OCI-M1 (cell line): ENCODE data around the gene BTBD7.
"Not testable (repeated sequence)": the region's sequence is repeated elsewhere in the genome, so short reads cannot be mapped to it uniquely, and the experiment has no call there.

Source experiments
- DNase-seq: peaks from one replicate; lab custom pipeline; 2025; lab: John Stamatoyannopoulos, UW

BTBD7 gene

DNA sequence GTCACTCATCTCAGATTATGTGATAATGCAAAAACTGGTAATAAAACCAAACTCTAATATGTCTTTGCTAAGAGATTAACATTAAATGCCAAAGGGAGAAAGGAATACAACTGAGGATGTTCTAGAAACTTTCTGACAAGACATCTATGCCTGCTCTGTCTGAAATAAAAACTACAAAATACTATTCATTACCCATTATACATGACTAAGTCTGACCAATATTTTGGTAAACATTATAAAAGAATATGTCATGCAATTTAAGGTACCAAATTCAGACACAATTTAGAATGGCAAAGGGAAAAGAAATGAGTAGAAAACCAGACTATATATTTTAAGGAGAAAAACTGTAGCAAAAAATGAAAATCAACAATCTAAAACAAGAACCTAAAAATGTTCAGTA lies 86.3 kb downstream of the BTBD7 start:
- no peak for DNase-seq

DNA sequence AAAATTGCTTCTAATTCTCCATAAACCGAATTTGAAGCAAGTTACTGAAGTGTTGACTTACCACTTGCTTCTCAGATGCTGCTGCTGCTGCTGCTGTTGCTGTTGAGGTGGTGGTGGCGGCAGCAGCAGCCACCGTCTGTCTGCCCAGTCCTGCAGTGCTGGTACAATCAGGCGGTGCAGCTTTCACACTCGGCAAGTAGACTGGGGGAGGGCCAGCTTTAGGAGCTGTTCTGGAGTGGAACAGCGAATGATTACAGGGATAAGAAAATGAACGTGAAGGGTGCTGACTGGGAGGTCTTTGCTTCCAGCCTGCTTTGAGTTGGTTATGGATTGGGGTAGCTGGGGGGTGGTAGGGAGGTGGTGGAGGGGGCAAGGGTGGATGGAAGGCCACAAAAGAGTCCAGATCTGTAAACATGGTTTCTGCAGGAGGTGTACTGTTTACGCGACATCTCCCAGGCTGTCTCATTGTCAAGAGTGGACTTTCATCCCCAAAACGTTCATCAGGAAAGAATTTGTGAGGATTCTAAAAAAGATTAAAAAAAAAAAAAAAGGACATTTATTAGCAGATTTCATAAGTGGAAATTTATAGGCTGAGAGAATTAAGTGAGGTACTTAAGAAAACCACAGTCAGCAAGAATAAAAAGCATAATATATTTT lies 86.9 kb downstream of the BTBD7 start:
- no peak for DNase-seq

DNA sequence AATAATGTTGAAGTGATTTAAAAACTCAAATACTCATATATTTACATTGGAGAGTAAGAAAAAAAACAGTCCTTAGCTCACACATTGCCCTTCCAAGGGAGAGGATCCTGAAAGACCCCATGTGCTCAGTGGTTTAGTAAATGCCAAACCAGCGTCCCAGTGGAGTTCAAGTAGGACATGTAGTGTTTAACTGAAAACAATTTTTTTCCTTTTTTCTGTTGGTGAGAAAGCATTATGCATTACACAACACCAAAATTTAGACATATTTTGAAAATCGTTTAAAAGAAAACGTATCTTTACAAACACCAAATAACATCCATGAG lies 92.2 kb downstream of the BTBD7 start:
- no peak for DNase-seq

DNA sequence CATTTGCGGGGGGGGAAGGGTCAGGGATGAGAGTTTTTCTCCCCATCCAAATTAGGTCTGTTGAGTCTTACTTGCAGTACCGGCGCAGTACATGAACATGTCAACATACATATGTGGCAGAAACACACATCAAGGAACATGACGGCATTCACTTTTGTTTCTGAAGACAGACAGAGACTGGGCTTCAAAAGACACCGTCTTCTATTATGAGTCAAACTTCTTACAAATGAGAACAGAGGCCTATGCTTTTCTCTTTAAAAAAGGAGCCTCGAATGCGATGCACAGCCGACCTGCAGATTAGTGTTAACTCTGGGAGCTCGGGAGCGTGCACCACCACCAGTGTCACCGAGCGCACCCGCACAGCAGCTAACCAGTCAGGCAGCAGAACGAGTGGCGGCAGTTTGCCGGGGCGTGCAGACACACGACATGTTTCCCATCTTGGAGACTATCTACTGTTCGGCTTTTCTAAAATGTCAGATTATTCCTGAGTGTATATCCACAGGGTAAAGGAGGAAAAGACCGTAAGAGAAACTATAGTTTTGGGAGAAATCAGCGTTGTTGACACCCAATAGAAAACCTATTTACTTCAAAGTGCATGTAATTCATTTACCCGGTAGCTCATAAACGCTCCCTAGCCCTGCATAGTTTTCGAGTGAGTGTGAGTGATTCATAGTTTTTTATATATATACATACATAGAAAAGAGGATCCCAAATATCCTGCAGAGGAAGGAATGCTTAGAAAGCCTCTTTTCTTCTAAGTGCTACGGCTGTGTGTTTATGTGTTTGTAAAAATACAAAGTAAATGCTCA lies 92.8 kb downstream of the BTBD7 start:
- no peak for DNase-seq

DNA sequence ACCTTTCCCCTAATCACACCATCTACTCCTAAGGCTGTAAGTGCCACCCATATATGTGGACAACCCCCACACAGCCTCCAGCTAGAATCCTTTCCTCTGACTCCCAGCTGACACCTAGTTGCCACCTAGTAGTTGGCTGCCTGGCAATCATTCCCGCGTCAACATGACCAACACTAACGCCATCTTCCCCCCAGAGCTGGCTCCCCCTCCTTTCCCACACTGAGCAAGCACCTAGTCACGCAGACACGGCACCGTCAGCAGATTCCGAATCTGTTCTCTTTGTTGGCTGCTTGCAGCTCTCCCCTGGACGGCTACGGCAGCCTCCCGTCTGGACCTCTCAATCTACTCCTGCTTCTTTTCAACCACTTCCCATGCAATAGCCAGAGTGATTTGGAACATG lies 98.0 kb downstream of the BTBD7 start:
- no peak for DNase-seq

DNA sequence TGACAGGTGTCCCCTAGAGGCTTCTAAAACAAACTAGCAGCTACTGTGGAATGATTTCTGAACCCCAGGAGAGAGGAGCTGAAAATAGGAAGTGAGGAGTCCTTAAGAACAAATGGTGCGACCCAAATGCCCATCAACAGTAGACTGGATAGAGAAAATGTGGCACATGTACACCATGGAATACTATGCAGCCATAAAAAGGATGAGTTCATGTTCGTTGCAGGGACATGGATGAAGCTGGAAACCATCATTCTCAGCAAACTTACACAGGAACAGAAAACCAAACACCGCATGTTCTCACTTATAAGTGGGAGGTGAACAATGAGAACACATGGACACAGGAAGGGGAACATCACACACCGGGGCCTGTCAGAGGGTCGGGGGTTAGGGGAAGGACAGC lies 99.8 kb downstream of the BTBD7 start:
- DNase-seq, result not testable (repeated sequence)

DNA sequence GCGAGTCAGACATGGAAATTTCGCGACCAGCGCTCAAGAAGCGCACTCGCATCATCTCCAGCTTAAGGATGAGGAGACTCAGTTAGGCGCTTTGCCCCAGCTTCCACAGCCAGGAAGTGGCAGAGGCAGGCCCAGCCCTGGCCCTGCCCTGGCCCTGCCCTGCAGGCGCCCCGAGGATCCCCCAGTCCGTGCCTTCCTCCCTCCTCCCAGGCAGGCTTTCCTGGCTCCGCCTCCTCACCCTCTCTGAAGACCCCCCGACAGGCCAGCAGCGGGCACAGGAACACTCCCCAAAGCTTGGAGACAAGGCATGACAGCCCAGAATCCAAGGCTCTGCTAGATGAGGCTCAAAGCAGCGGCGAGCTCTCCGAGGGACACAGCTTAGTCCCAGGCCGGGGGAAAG lies 100.7 kb downstream of the BTBD7 start:
- DNase-seq, result no peak

DNA sequence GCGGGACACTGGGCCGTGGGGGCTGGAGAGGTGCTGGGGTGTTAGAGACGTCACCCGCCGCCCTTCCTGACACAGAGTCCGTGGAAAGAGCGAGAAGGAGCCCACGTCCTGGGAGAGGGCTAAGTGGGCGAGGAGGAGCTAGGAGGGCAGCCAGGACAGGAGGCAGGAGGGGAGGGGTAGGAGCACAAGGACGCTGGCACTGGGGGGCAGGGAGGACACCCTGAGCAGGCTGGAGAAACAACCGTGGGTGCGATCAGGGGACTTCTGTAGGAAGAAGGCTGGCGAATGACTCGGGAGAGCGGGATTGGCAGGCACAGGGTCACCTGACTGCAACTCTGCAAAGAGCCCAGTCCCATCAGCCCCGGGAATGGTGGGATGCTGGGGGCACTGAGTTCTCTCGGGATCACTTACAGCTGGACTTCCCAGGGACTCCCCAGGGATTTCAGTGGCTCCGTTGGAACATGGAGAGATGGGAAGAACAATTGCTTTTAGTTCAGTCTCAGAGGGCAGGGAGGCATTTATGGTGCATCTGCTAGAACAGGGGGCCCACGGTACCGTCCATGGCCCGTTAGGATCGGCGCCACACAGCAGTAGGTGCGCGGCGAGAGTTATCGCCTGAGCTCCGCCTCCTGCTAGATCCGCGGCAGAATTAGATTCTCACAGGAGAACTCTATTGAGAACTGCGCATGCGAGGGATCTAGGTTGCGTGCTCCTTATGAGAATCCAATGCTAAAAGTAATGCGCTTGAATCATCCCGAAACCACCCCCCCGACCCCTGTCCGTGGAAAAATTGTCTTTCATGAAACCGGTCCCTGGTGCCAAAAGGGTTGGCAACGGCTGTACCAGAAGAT lies 101.5 kb downstream of the BTBD7 start:
- DNase-seq, result no peak

DNA sequence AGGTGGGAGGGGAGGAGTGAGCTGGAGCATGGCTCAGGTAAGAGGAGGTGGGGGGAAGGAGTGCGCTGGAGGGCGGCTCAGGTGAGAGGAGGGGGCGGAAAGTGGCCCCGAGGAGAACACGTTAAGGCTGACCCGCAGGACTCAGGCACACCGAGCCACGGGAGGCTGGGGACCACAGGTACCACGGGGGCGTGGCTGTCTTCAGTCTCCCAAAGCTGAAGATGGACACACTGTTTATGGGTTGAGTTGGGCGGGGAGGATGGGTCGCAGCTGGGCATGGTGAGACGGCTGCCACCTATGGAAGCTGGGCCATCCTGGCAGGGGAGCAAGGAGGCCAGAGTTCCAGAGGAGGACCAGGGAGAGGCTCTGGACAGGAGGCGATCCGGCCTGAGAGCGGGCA lies 102.3 kb downstream of the BTBD7 start:
- no peak for DNase-seq

DNA sequence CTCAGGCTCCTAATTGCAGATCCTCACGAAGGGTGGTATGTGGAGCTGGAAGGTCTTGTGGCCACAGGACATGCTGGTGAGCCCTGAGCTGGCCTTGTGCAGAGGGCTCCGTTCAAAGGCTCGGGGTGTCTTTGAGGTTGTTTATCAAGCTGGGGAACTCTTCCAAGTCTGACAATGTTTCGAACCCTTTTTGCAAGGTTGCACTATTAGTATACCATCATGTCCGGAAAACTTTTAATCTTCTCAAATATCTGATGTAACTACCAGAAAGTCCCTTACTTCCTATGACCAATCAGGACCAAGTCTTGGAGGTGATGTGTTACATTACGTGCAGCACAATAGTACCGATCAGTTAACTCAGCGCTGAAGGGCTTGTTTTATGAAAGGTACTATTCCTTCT lies 104.3 kb downstream of the BTBD7 start:
- no peak for DNase-seq

DNA sequence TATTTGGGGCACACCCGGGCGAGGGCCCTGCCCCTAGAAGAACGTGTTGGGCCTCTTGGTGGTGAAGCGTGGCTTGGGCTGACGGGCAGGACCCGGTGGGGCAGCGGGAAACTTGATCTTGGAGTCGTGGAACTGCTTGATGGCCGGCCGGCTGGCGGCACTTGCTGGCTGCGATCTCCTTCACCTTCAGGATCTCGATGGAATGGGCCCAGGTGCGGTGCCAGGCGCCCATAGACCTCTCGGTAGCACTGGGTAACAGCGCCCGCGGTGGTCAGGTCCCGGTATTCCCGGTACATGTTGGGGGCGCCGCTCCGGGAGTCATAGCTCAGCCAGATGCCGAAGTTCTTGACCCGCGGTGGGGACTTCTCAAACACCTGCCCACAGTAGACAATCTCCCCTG lies 109.3 kb downstream of the BTBD7 start:
- no peak for DNase-seq

DNA sequence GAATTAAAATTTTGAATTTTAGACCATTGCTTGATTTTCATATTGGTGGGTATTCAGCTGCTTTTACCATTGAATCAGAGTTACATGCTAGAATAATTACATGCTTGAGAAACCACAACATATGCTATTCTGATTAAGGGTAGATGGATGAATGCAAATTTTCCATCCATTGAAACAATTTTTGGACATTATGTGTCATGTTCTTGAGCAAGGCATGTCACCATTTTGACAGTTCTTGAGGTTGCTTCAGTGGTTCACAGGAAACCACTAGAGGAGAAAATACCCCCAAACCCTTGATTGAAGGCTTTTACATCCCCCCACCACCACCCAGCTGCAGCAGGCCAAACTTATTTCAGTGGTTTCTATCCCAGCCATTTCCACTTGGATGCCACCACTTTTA lies 112.3 kb downstream of the BTBD7 start:
- DNase-seq, result no peak

DNA sequence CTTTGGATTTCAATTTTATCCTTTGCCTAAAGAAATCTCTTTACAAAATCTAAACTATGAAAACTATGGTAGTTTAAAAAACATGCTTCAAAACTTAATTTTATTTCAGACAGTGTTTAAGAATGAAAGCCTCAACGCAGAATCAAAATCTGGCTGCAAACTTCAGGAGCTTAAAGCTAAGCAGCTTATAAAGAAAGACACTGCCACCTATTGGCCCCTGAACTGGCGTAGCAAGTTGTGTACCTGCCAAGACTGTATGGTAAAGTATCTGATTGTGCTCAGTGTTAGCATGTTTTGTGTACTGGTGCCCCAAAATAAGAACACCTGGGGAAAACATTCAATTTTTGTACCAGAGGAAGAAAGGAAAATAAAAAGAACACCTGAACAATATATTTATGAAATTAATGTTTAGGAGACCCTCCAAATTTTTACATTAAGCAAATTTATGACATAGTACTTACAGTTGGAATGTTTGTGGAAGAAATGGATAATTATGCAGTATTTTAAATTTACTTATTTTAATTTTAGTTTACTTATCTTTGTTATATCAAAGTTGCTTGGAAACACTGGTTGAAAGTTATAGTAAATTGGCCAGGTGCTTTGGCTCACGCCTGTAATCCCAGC lies 113.6 kb downstream of the BTBD7 start:
- DNase-seq, result peak; percentile 62

DNA sequence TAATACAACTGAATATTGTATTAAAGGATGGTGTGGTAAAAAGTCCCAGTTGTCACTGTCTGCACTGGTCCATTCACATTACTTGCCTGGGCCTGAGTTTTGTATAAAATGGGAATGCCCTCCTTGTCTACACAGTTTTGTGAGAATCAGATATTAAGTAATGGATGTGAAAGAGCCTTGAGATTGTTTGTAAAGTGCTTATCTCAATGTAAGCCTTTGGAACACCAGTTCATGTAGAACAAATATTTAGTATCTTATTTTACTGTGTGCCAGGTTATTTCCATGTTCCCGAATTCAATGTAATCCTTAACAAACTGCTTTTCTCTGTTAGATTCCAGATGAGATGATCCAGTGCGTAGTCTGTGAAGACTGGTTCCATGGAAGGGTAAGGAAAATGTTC lies 118.2 kb downstream of the BTBD7 start:
- no peak for DNase-seq

DNA sequence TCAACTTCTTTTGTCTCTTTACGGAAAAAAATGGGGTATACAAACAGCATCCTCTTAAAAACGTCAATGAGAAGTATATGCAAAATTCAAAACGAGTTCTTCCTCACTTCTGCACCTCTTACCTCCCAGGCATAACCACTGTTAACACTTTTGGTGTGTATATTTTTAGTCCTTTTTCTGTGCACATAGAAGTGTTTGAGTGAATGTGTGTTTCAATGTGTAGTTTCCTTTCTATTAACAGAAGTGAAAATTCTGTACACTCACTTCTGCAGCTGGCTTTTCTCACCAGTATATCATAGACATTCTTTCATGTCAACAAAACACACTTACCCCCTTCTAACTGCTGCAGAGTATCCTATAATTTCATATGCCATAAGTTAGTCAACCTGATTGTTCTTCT lies 120.4 kb downstream of the BTBD7 start:
- no peak for DNase-seq

DNA sequence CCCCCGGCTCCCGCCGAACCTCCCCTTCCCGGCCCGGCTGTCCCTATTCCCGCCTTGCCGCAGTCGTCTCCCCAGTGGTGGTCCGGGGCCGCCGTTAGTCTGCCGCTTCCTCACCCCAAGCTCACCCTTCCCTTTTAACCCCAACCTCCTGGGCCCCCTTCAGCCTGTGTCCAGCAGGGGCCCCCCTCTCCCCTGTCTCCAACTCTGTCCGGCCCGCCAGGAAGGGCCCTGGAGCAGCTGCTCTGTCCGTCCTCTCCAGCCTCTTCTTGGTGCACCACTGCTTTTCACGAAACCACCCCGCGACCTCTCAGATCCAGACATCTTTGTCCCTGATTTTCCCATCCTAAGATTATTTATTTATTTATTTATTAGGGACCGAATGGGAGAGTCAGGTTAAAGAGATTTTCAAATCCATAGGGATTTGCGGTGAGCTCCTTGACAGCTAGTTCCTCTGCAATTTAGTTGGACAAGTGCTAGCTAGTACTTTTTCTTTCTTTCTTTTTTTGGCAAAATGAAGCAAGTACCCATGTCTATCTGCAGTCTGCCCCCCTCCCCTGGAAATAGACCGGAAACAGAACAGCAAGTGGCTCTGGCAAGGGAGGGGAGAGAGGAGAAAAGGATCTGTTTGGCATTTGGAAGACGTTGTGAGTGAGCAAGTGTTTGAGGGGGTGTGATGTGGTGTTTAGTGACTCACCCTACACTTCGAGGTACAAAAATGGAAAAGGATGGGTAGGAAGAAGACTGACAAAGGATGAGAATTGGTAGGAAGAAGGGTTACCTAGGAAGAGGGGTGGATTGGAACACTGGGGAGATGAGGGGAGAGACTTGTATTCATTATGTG lies 125.1 kb downstream of the BTBD7 start:
- peak; percentile 67 for DNase-seq

DNA sequence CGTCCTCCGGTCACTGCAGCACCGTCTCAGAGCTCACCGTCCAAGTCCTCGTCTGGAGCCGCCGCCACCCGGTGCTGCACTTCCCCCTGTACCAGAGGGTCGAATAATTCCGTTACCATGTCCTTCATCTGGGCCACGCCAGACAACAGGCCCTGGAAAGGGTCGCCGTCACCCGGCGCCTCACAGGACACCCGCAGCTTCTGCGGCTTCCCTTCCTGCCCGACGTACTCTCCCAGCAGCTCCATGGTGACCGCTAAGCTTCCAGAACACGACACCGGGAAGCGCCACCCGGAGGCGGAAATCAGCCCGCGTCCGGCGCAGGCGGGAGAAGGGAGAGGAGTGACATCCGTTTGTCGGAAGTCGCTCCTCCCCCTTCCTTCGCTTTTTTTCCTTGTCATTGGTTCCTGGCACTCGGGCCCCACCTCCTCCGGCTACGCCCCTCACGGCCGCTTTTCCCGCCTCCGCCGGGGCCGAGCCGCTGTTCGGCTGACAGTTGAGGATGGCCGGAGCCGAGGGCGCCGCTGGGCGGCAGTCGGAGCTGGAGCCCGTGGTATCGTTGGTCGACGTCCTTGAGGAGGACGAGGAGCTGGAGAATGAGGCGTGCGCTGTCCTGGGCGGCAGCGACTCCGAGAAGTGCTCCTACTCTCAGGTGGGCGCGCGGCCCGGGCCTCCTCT lies 125.9 kb downstream of the BTBD7 start, which contains the start of the genes GON7 and UBR7:
Gene GON7, minus strand, starts transcription at position 273 of the 675 bp plus-strand sequence. Its CDS starts 28 bp downstream, at position 245.
Gene UBR7, plus strand, starts transcription at position 464 of the 675 bp plus-strand sequence. Its CDS starts 36 bp downstream, at position 500.
- DNase-seq, result peak; percentile 97

DNA sequence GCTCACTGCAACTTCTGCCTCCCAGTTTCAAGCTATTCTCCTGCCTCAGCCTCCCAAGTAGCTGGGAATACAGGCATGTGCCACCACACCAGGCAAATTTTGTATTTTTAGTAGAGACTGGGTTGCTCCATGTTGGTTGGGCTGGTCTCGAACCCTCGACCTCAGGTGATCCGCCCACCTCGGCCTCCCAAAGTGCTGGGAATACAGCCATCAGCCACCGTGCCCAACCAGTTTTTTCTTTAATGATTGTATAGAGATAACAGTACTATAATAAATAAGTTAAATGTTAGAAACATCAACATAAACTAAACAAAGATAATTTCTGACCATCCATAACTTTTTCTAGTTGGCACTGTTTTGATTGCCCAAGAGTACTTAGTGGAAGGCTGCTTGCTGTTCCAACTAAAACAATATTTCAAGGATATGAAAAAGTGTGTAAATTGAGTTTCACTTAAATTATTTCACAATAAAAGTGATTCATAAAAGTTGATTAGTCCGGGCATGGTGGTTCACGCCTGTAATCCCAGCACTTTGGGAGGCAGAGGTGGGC lies 131.6 kb downstream of the BTBD7 start:
- no peak for DNase-seq

DNA sequence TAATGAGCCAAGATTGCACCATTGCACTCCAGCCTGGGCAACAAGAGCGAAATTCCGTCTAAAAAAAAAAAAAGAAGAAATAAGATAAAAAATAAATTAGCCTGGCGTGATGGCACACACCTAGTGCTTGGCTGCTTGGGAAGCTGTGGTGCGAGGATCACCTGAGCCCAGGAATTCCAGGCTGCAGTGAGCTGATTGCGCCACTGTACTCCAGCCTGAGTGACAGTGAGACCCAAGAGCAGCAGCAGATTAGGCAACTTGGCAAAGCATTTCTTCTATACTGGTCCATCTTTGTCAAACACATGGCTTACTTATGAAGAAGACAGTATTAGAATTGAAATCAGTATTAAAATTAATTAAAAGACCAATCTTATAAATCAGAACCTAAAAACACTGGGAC lies 132.3 kb downstream of the BTBD7 start:
- no peak for DNase-seq

DNA sequence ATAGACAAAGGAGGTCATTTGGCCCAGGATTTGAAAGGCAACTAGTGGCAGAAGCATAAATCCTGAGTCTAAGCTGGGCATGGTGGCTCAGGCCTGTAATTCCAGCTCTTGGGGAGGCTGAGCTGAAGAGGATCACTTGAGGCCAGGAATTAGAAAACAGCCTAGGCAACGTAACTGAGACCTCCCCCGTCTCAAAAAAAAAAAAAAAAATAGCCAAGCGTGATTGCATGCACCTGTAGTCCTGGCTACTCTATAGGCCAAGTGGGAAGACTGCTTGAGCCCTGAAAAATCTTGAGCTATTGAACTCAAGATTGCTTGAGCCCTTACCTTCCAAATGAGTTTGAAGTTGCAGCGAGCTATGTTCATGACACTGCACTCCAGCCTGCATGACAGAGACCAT lies 133.8 kb downstream of the BTBD7 start:
- DNase-seq, result no peak
